RWPE2 (cell line): ENCODE measurements around the gene ECD.

Experiments used
- ATAC-seq: fragments of 200-7000 bp; cut with Tn5 transposase; 3 replicates; pipeline ENCODE4 v1.9.1; 2021; ENCODE audit warnings: low read depth
- DNase-seq: peaks from one replicate; pipeline ENCODE4 v3.0.0-alpha.2; 2020; ENCODE audit warnings: low spot score
- H3K27ac ChIP-seq: fragments of 450-650 bp; 2 replicates; pipeline ENCODE4 v1.5.1; 2017; ENCODE audit warnings: mild to moderate bottlenecking; ENCODE audit not compliant: poor library complexity, severe bottlenecking
- H3K27me3 ChIP-seq: fragments of 250-450 bp; sonication (Bioruptor Pico); 2 replicates; pipeline ENCODE4 v1.5.1; 2021; ENCODE audit warnings: mild to moderate bottlenecking, moderate library complexity; ENCODE audit not compliant: insufficient read depth, poor library complexity, severe bottlenecking
- H3K36me3 ChIP-seq: fragments of 250-450 bp; sonication (Bioruptor Pico); 2 replicates; pipeline ENCODE4 v1.5.1; 2020; ENCODE audit warnings: low read depth, mild to moderate bottlenecking, moderate library complexity
- H3K4me1 ChIP-seq: fragments of 250-450 bp; sonication (Bioruptor Pico); 2 replicates; pipeline ENCODE4 v1.5.1; 2021; ENCODE audit warnings: mild to moderate bottlenecking, moderate library complexity; ENCODE audit not compliant: insufficient read depth, poor library complexity, severe bottlenecking
- H3K4me3 ChIP-seq: fragments of 250-450 bp; sonication (Bioruptor Pico); 2 replicates; pipeline ENCODE4 v1.5.1; 2021; ENCODE audit warnings: mild to moderate bottlenecking, moderate library complexity; ENCODE audit not compliant: severe bottlenecking
- H3K9me3 ChIP-seq: fragments of 250-450 bp; sonication (Bioruptor Pico); 2 replicates; pipeline ENCODE4 v1.5.1; 2021; ENCODE audit warnings: mild to moderate bottlenecking, moderate library complexity; ENCODE audit not compliant: severe bottlenecking
- TF ChIP-seq, protein P1 (sequence below): fragments of 450-650 bp; IDR thresholded peaks from one replicate; pipeline ENCODE4 v1.5.1; 2017; ENCODE audit warnings: mild to moderate bottlenecking, moderate library complexity; ENCODE audit not compliant: poor library complexity, severe bottlenecking

Gene ECD

DNA sequence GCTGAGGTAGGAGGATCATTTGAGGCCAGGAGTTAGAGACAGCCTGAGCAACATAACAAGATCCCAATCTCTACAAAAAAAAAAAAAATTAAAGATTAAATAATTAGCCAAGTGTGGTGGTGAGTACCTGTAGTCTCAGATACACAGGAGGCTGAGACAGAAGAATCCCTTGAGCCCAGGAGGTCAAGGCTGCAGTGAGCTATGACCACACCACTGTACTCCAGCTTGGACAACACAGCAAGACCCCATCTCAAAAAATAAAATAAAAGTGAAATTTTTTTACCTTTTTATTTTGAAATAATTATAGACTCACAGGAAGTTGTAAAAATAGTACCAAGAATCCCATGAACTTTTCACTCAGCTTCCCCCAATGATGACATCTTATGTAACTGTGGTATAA lies 5.1 kb upstream of the ECD start:
- Histone ChIP-seq H3K4me3 (no peak overlapping the region), H3K27ac (no peak overlapping the region), H3K4me1 (no peaks in the 10 kb centered on the region), H3K9me3 (no peaks in the 10 kb centered on the region), H3K36me3 (peaks cover 4% of the 10 kb centered on the region; the same call in 1 of the 2 replicates), H3K27me3 (no peaks in the 10 kb centered on the region)
- DNase-seq (no peak), ATAC-seq (no peak)
- TF ChIP-seq, protein P1, sequence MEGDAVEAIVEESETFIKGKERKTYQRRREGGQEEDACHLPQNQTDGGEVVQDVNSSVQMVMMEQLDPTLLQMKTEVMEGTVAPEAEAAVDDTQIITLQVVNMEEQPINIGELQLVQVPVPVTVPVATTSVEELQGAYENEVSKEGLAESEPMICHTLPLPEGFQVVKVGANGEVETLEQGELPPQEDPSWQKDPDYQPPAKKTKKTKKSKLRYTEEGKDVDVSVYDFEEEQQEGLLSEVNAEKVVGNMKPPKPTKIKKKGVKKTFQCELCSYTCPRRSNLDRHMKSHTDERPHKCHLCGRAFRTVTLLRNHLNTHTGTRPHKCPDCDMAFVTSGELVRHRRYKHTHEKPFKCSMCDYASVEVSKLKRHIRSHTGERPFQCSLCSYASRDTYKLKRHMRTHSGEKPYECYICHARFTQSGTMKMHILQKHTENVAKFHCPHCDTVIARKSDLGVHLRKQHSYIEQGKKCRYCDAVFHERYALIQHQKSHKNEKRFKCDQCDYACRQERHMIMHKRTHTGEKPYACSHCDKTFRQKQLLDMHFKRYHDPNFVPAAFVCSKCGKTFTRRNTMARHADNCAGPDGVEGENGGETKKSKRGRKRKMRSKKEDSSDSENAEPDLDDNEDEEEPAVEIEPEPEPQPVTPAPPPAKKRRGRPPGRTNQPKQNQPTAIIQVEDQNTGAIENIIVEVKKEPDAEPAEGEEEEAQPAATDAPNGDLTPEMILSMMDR = no peak

GRCh38 chr10:73169320-73169719 lies 1.5 kb upstream of the ECD start:
- no peak for DNase-seq
- H3K36me3 ChIP-seq = peaks cover 18% of the 10 kb centered on the region
- no peak overlapping the region for H3K4me3 ChIP-seq
- TF ChIP-seq, protein P1 = no peak
- H3K9me3 ChIP-seq = no peaks in the 10 kb centered on the region
- no peaks in the 10 kb centered on the region for H3K27me3 ChIP-seq
- H3K27ac ChIP-seq = peak overlapping the region; percentile 63
- no peak for ATAC-seq
- peaks cover 10% of the 10 kb centered on the region for H3K4me1 ChIP-seq

GRCh38 chr10:73168465-73168803 lies 626 bp upstream of the ECD start:
- H3K36me3 ChIP-seq = peaks cover 25% of the 10 kb centered on the region
- H3K4me1 ChIP-seq = peaks cover 10% of the 10 kb centered on the region
- H3K27me3 ChIP-seq = no peaks in the 10 kb centered on the region
- TF ChIP-seq, protein P1 = no peak
- peak overlapping the region; percentile 63 for H3K27ac ChIP-seq
- peak overlapping the region; percentile 81 for H3K4me3 ChIP-seq
- DNase-seq (no peak), ATAC-seq (peak; percentile 51; the same call in 2 of the 3 replicates)
- H3K9me3 ChIP-seq = no peaks in the 10 kb centered on the region

GRCh38 chr10:73167458-73167782 lies 388 bp downstream of the ECD start:
- TF ChIP-seq, protein P1 = no peak
- ATAC-seq = no peak
- no peak for DNase-seq
- Histone ChIP-seq H3K4me3 (peak overlapping the region; percentile 81), H3K27me3 (no peaks in the 10 kb centered on the region), H3K4me1 (peaks cover 10% of the 10 kb centered on the region), H3K36me3 (peaks cover 34% of the 10 kb centered on the region), H3K27ac (peak overlapping the region; percentile 63), H3K9me3 (no peaks in the 10 kb centered on the region)

- H3K27me3 ChIP-seq = no peaks in the 10 kb centered on the region
- peaks cover 10% of the 10 kb centered on the region for H3K4me1 ChIP-seq
- TF ChIP-seq, protein P1 = no peak
- DNase-seq (no peak), ATAC-seq (no peak)
- H3K4me3 ChIP-seq = peak overlapping the region; percentile 81
- H3K36me3 ChIP-seq = peaks cover 36% of the 10 kb centered on the region
- H3K27ac ChIP-seq = peak overlapping the region; percentile 63
- no peaks in the 10 kb centered on the region for H3K9me3 ChIP-seq
Measured at GRCh38 chr10:73166972-73167371, 836 bp downstream of the ECD start.
